Prostate gland (tissue), 2 donors: ENCODE data around the gene AKAP10.

Experiments used
- CTCF ChIP-seq, 4 experiments: fragments of 200-600 bp in 2 of 4; fragments of 450-650 bp in 2 of 4; sonication (generic) in 2 of 4; IDR thresholded peaks; 1 replicate in 3 of 4; 2 replicates in 1 of 4; pipeline ENCODE4 v1.5.1; 2016 to 2019; ENCODE audit warnings: antibody characterized with exemption in 4 of 4, mild to moderate bottlenecking in 2 of 4, moderate library complexity in 2 of 4
- POLR2A ChIP-seq: fragments of 450-650 bp; IDR thresholded peaks from one replicate; pipeline ENCODE4 v1.6.1; 2016; ENCODE audit warnings: antibody characterized with exemption, mild to moderate bottlenecking
- POLR2AphosphoS5 ChIP-seq: sonication (generic); formaldehyde crosslinking; IDR thresholded peaks from one replicate; pipeline ENCODE4 v1.6.1; 2017; ENCODE audit warnings: antibody characterized with exemption

DNA sequence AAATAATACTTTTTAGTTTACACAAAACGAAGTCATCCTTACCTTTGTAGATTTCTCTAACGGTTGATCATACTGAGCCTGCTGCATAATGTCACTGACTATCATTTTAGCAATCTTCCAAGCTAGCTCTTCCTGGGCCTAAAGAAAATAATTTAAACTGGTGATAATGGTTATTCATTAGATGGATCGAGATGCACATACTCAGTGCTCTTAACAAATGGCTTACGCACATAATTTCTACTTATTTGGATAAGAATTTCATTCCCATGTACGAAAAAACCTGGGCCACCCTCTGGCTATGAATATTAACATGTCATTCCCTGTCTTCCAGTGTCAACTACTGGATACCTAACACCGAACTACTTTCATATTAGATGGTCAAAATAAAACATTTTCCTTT lies 68.5 kb downstream of the AKAP10 start:
- TF ChIP-seq POLR2A (no peak), POLR2AphosphoS5 (no peak), CTCF (IDR thresholded peaks at IDR 0.05) (no peak)
